ENCODE data around the gene EPN3. TPM values are rescaled to one million over a fixed set of nuclear protein-coding genes. Genes with fewer than 3 reads are reported as not detected.

EPN3 gene
- total RNA-seq, 2 experiments from 2014 or later = not detected

- CTCF ChIA-PET = interaction anchor here (0.6 to 1.5 kb wide), 2 partner anchors 10 to 48 kb away, joined by 3 to 7 read pairs; no protein-coding TSS in a partner anchor
- H3K4me1 Mint-ChIP-seq = no peaks in the 10 kb centered on the region
- intact Hi-C loops (cut with DNase I, micrococcal nuclease) = no loop called here
- H3K36me3 Mint-ChIP-seq (ENCODE audit: low read depth) = no peaks in the 10 kb centered on the region
- peaks cover 5% of the 10 kb centered on the region for H3K27me3 Mint-ChIP-seq
- H3K27ac Mint-ChIP-seq = no peak overlapping the region
- DNase-seq = no peak
- H3K4me3 Mint-ChIP-seq = no peak overlapping the region
- H3K9me3 Mint-ChIP-seq (ENCODE audit: low read depth) = no peaks in the 10 kb centered on the region
- no peak for ATAC-seq
- POLR2A ChIA-PET = no interaction called here
Observed at GRCh38 chr17:50584749-50585148, 52.2 kb downstream of the EPN3 start.

- H3K9me3 Mint-ChIP-seq (ENCODE audit: low read depth) = no peaks in the 10 kb centered on the region
- ChIA-PET POLR2A (no interaction called here), CTCF (interaction anchor here (1.5 kb wide), 1 partner anchor 11 kb away, joined by 7 read pairs; no protein-coding TSS in a partner anchor)
- peaks cover 5% of the 10 kb centered on the region for H3K27me3 Mint-ChIP-seq
- no peak for ATAC-seq
- intact Hi-C loops (cut with DNase I, micrococcal nuclease) = no loop called here
- DNase-seq = no peak
- H3K27ac Mint-ChIP-seq = no peak overlapping the region
- H3K4me3 Mint-ChIP-seq = no peak overlapping the region
- no peaks in the 10 kb centered on the region for H3K4me1 Mint-ChIP-seq
- no peaks in the 10 kb centered on the region for H3K36me3 Mint-ChIP-seq (ENCODE audit: low read depth)
Observed at GRCh38 chr17:50585346-50585745, 52.8 kb downstream of the EPN3 start.

- ChIA-PET CTCF (interaction anchor here (1.5 kb wide), 1 partner anchor 11 kb away, joined by 7 read pairs; no protein-coding TSS in a partner anchor), POLR2A (no interaction called here)
- Mint-ChIP-seq H3K36me3 (ENCODE audit: low read depth) (no peaks in the 10 kb centered on the region), H3K27me3 (peaks cover 4% of the 10 kb centered on the region), H3K4me3 (no peak overlapping the region), H3K27ac (no peak overlapping the region), H3K9me3 (ENCODE audit: low read depth) (no peaks in the 10 kb centered on the region), H3K4me1 (no peaks in the 10 kb centered on the region)
- DNase-seq (no peak), ATAC-seq (no peak)
- intact Hi-C loops (cut with DNase I, micrococcal nuclease) = no loop called here
Observed at GRCh38 chr17:50585891-50586290, 53.4 kb downstream of the EPN3 start.

GRCh38 chr17:50586421-50587247 is 54.1 kb downstream of the EPN3 start:
- ATAC-seq (no peak), DNase-seq (no peak)
- Mint-ChIP-seq H3K9me3 (ENCODE audit: low read depth) (no peaks in the 10 kb centered on the region), H3K27ac (no peak overlapping the region), H3K27me3 (peaks cover 2% of the 10 kb centered on the region), H3K4me3 (no peak overlapping the region), H3K4me1 (no peaks in the 10 kb centered on the region), H3K36me3 (ENCODE audit: low read depth) (no peaks in the 10 kb centered on the region)
- POLR2A ChIA-PET = no interaction called here
- CTCF ChIA-PET = interaction anchor here (1.0 kb wide), 1 partner anchor 39 kb away, joined by 4 read pairs; no protein-coding TSS in a partner anchor
- intact Hi-C loops (cut with DNase I, micrococcal nuclease) = no loop called here

- DNase-seq (no peak), ATAC-seq (no peak)
- H3K4me3 Mint-ChIP-seq = no peak overlapping the region
- H3K27me3 Mint-ChIP-seq = peaks cover 2% of the 10 kb centered on the region
- POLR2A ChIA-PET = no interaction called here
- H3K27ac Mint-ChIP-seq = no peak overlapping the region
- CTCF ChIA-PET = no interaction called here
- no peaks in the 10 kb centered on the region for H3K36me3 Mint-ChIP-seq (ENCODE audit: low read depth)
- no peaks in the 10 kb centered on the region for H3K4me1 Mint-ChIP-seq
- no peaks in the 10 kb centered on the region for H3K9me3 Mint-ChIP-seq (ENCODE audit: low read depth)
- intact Hi-C loops (cut with DNase I, micrococcal nuclease) = no loop called here
Observed at GRCh38 chr17:50587571-50587970, 55.0 kb downstream of the EPN3 start.

GRCh38 chr17:50588391-50589049 is 56.0 kb downstream of the EPN3 start:
- ChIA-PET POLR2A (no interaction called here), CTCF (interaction anchor here (0.6 kb wide), 1 partner anchor 17 kb away, joined by 3 read pairs; no protein-coding TSS in a partner anchor)
- Mint-ChIP-seq H3K4me3 (no peak overlapping the region), H3K36me3 (ENCODE audit: low read depth) (no peaks in the 10 kb centered on the region), H3K27me3 (peaks cover 1% of the 10 kb centered on the region), H3K27ac (no peak overlapping the region), H3K9me3 (ENCODE audit: low read depth) (no peaks in the 10 kb centered on the region), H3K4me1 (no peaks in the 10 kb centered on the region)
- DNase-seq (no peak), ATAC-seq (no peak)
- intact Hi-C loops (cut with DNase I, micrococcal nuclease) = no loop called here

GRCh38 chr17:50589095-50589705 is 56.7 kb downstream of the EPN3 start:
- ChIA-PET CTCF (interaction anchor here (0.5 to 0.6 kb wide), 2 partner anchors 16 to 168 kb away, joined by 3 to 4 read pairs; no protein-coding TSS in a partner anchor), POLR2A (interaction anchor here (0.5 kb wide), 1 partner anchor 16 kb away, joined by 3 read pairs; no protein-coding TSS in a partner anchor)
- H3K27me3 Mint-ChIP-seq = no peaks in the 10 kb centered on the region
- no peaks in the 10 kb centered on the region for H3K9me3 Mint-ChIP-seq (ENCODE audit: low read depth)
- no peaks in the 10 kb centered on the region for H3K36me3 Mint-ChIP-seq (ENCODE audit: low read depth)
- ATAC-seq (no peak), DNase-seq (no peak)
- H3K27ac Mint-ChIP-seq = no peak overlapping the region
- H3K4me3 Mint-ChIP-seq = no peak overlapping the region
- no peaks in the 10 kb centered on the region for H3K4me1 Mint-ChIP-seq
- intact Hi-C loops (cut with DNase I, micrococcal nuclease) = no loop called here

GRCh38 chr17:50590946-50591737 is 58.6 kb downstream of the EPN3 start:
- DNase-seq (no peak), ATAC-seq (no peak)
- no peaks in the 10 kb centered on the region for H3K27me3 Mint-ChIP-seq
- no peaks in the 10 kb centered on the region for H3K4me1 Mint-ChIP-seq
- CTCF ChIA-PET = no interaction called here
- no peaks in the 10 kb centered on the region for H3K9me3 Mint-ChIP-seq (ENCODE audit: low read depth)
- H3K36me3 Mint-ChIP-seq (ENCODE audit: low read depth) = no peaks in the 10 kb centered on the region
- H3K27ac Mint-ChIP-seq = no peak overlapping the region
- no peak overlapping the region for H3K4me3 Mint-ChIP-seq
- POLR2A ChIA-PET = no interaction called here
- intact Hi-C loops (cut with DNase I, micrococcal nuclease) = no loop called here

- ChIA-PET CTCF (interaction anchor here (0.6 kb wide), 1 partner anchor 420 kb away, joined by 3 read pairs; no protein-coding TSS in a partner anchor), POLR2A (no interaction called here)
- Mint-ChIP-seq H3K27me3 (no peaks in the 10 kb centered on the region), H3K4me1 (no peaks in the 10 kb centered on the region), H3K9me3 (ENCODE audit: low read depth) (no peaks in the 10 kb centered on the region), H3K27ac (no peak overlapping the region), H3K4me3 (no peak overlapping the region), H3K36me3 (ENCODE audit: low read depth) (no peaks in the 10 kb centered on the region)
- no peak for DNase-seq
- intact Hi-C loops (cut with DNase I, micrococcal nuclease) = no loop called here
- ATAC-seq = no peak
Observed at GRCh38 chr17:50593321-50593720, 60.8 kb downstream of the EPN3 start.

Measured in activated CD4-positive, alpha-beta T cell treated with anti-CD3 and anti-CD28 coated beads for 36 hours (primary cell).